Measurements from ENCODE around the gene CTXN1.

DNA sequence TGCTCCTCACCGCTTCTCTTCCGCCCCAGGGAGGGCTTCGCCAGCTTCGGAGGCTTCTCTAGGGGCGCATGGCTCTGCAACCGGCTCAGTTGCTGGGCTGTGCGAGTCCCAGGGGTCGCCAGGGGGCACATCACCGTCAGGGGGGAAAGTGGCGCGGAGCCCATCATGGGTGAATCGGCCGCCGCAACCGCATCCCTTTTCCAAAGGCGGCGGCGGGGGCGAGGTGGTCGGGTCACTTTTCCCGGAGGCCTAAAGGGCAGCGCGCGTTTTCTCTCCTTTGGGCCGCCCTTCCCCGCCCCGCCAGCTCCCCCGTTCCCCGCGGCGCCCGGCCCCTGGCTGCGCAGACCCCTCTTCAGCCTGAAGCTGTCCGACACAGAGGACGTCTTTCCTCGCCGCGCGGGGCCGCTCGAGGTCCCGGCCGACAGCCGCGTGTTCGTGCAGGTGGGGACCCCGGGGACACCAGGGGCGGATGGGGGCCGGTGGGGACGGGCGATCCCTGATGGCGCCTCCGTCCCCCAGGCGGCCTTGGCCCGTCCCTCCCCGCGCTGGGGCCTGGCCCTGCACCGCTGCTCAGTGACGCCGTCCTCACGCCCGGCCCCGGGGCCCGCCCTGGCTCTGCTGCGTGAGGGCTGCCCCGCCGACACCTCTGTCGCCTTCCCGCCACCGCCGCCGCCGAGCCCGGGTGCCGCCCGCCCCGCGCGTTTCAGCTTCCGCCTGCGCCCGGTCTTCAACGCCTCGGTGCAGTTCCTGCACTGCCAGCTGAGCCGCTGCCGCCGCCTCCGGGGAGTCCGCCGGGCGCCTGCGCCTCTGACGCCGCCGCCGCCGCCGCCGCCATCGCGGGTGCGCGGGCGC lies 9.6 kb downstream of the CTXN1 start:
- TF ChIP-seq CTCF (conservative IDR thresholded peaks at IDR 0.05; ENCODE audit: low read length) (no peak), EZH2phosphoT487 (IDR thresholded peaks at IDR 0.05; ENCODE audit: borderline replicate concordance, low read depth, low read length) (no peak)

All from OCI-LY7 (cell line).